Naive thymus-derived CD4-positive, alpha-beta T cell (primary cell): ENCODE measurements around the gene ABT1. TPM values are rescaled to one million over a fixed set of nuclear protein-coding genes. Genes with fewer than 3 reads are reported as not detected.

ENCODE experiments used
- ATAC-seq: fragments of 150-1000 bp; cut with Tn5 transposase; 2 replicates; pipeline ENCODE4 v1.10.0; 2021; ENCODE audit warnings: mild to moderate bottlenecking, moderate library complexity
- CTCF ChIA-PET: fragments of 350-600 bp; sonication (Branson Sonifier 250); formaldehyde crosslinking; loops from one replicate; lab custom pipeline; 2021; ENCODE audit warnings: antibody characterized with exemption; lab: Charles Lee
- POLR2A ChIA-PET: fragments of 350-600 bp; sonication (Branson Sonifier 250); formaldehyde crosslinking; loops from one replicate; lab custom pipeline; 2021; ENCODE audit warnings: antibody characterized with exemption, inconsistent platforms; lab: Charles Lee
- DNase-seq, 9 donors: peaks; one replicate each; pipeline versions ENCODE4 v3.0.0 to v3.0.0-alpha.2; 2020 to 2022; ENCODE audit warnings: mixed read lengths in 1 of 9
- H3K27ac ChIP-seq: one replicate; pipeline ENCODE4 v1.7.0; 2013; ENCODE audit warnings: mild to moderate bottlenecking, low read depth, low read length, moderate library complexity
- H3K27me3 ChIP-seq, 2 donors: one replicate each; pipeline ENCODE4 v1.7.0; 2013; ENCODE audit warnings: low read length in 2 of 2, mild to moderate bottlenecking in 2 of 2, moderate library complexity in 2 of 2; ENCODE audit not compliant: control insufficient read depth in 2 of 2, insufficient read depth in 2 of 2
- H3K36me3 ChIP-seq, 3 experiments: 1 replicate in 2 of 3; 2 replicates in 1 of 3; pipeline ENCODE4 v1.7.0; 2013; ENCODE audit warnings: low read length in 3 of 3, mild to moderate bottlenecking in 3 of 3, moderate library complexity in 1 of 3; ENCODE audit not compliant: insufficient read depth in 3 of 3, control insufficient read depth in 2 of 3
- H3K4me1 ChIP-seq, 2 donors: one replicate each; pipeline ENCODE4 v1.7.0; 2013; ENCODE audit warnings: low read length in 2 of 2, mild to moderate bottlenecking in 2 of 2, moderate library complexity in 1 of 2; ENCODE audit not compliant: control insufficient read depth in 2 of 2, insufficient read depth in 2 of 2
- H3K4me3 ChIP-seq: 2 replicates; pipeline ENCODE4 v1.7.0; 2013; ENCODE audit warnings: mild to moderate bottlenecking, low read length
- H3K9me3 ChIP-seq, 3 experiments: 1 replicate in 2 of 3; 2 replicates in 1 of 3; pipeline ENCODE4 v1.7.0; 2013; ENCODE audit warnings: low read length in 3 of 3; ENCODE audit not compliant: control insufficient read depth in 2 of 3
- H3K27ac Mint-ChIP-seq, 9 donors: one replicate each; pipeline ENCODE4 v1.8.0; 2020 to 2022; ENCODE audit warnings: mixed read lengths in 9 of 9, mild to moderate bottlenecking in 8 of 9, moderate library complexity in 5 of 9, inconsistent platforms in 2 of 9
- H3K27me3 Mint-ChIP-seq, 5 donors: one replicate each; pipeline ENCODE4 v1.8.0; 2021 to 2022; ENCODE audit warnings: mixed read lengths in 5 of 5, mild to moderate bottlenecking in 1 of 5
- H3K36me3 Mint-ChIP-seq, 5 donors: one replicate each; pipeline ENCODE4 v1.8.0; 2020 to 2022; ENCODE audit warnings: mixed read lengths in 5 of 5, mild to moderate bottlenecking in 3 of 5, inconsistent platforms in 1 of 5
- H3K4me1 Mint-ChIP-seq, 7 donors: one replicate each; pipeline ENCODE4 v1.8.0; 2020 to 2022; ENCODE audit warnings: mixed read lengths in 7 of 7, mild to moderate bottlenecking in 3 of 7, inconsistent platforms in 1 of 7
- H3K4me3 Mint-ChIP-seq, 10 donors: one replicate each; pipeline ENCODE4 v1.8.0; 2020 to 2022; ENCODE audit warnings: mild to moderate bottlenecking in 10 of 10, mixed read lengths in 10 of 10, moderate library complexity in 6 of 10, inconsistent platforms in 2 of 10
- H3K9me3 Mint-ChIP-seq, 11 donors: one replicate each; pipeline ENCODE4 v1.8.0; 2020 to 2022; ENCODE audit warnings: mixed read lengths in 11 of 11, mild to moderate bottlenecking in 4 of 11, inconsistent platforms in 1 of 11, moderate library complexity in 1 of 11
- intact Hi-C, 2 donors: fragments of 100-400 bp; cut with micrococcal nuclease; formaldehyde crosslinking; loops; one replicate each; pipeline ENCODE4 v1.15.1; 2023
- polyA plus RNA-seq, 2 donors: library from polyadenylated mRNA; unstranded; fragments of 300-500 nt; fragmentation: Illumina TruSeq; gene quantifications; one replicate each; pipeline ENCODE4 v1.2.3, GENCODE V29; 2021
- total RNA-seq, 6 experiments: library from RNA in 5 of 6; stranded (reverse) in 5 of 6; gene quantifications; 1 replicate in 5 of 6; 2 replicates in 1 of 6; pipeline ENCODE4 v1.2.3 and lab custom pipeline; 2021 to 2026

The ABT1 gene
- total and polyA plus RNA-seq, 7 experiments from 2014 or later = 23.3 to 44.8 (median 36.1) TPM

GRCh38 chr6:26646074-26646473, 49.3 kb downstream of the ABT1 start:
- H3K36me3 Mint-ChIP-seq = peaks cover 35 to 82% (median 78%) of the 10 kb centered on the region in 5 donors
- intact Hi-C loops = no loop called here
- H3K4me1 ChIP-seq = no peaks in the 10 kb centered on the region
- peaks cover 0 to 12% (median 3%) of the 10 kb centered on the region in 3 experiments for H3K9me3 ChIP-seq
- H3K27ac Mint-ChIP-seq = no peak overlapping the region
- H3K27me3 ChIP-seq = no peaks in the 10 kb centered on the region
- ATAC-seq (no peak), DNase-seq (no peak)
- H3K9me3 Mint-ChIP-seq = peaks cover 6 to 72% (median 38%) of the 10 kb centered on the region in 11 donors
- POLR2A ChIA-PET = no interaction called here
- CTCF ChIA-PET = no interaction called here
- H3K4me3 Mint-ChIP-seq = no peak overlapping the region
- H3K36me3 ChIP-seq = peaks cover 0 to 32% (median 2%) of the 10 kb centered on the region in 3 experiments
- H3K4me3 ChIP-seq = no peak overlapping the region
- no peak overlapping the region for H3K27ac ChIP-seq
- no peaks in the 10 kb centered on the region for H3K27me3 Mint-ChIP-seq
- H3K4me1 Mint-ChIP-seq = peaks cover 0 to 18% (median 8%) of the 10 kb centered on the region in 7 donors

Other genes with a start within 250 kb of the ABT1 start
- 100 to 1,000 TPM; 131 to 274 (median 180) TPM for gene BTN3A2, start 231.8 kb upstream of the ABT1 start, total RNA-seq
- 100 to 1,000 TPM; 113 to 142 TPM for gene BTN3A2, start 231.8 kb upstream of the ABT1 start, polyA plus RNA-seq
- gene BTN2A2, start 213.8 kb upstream of the ABT1 start, total RNA-seq = 10 to 100 TPM; 19.8 to 22.3 (median 20.2) TPM
- 1 to 10 TPM; 3.4 to 4.4 TPM for gene BTN2A2, start 213.8 kb upstream of the ABT1 start, polyA plus RNA-seq
- gene BTN3A1, start 194.7 kb upstream of the ABT1 start, total RNA-seq = 100 to 1,000 TPM; 122 to 242 (median 235) TPM
- gene BTN3A1, start 194.7 kb upstream of the ABT1 start, polyA plus RNA-seq = 10 to 100 TPM; 41.5 to 64.6 TPM
- 100 to 1,000 TPM in 3 of 5 experiments, 10 to 100 TPM in 2; 79.1 to 183 (median 119) TPM for gene BTN3A3, start 156.4 kb upstream of the ABT1 start, total RNA-seq
- gene BTN3A3, start 156.4 kb upstream of the ABT1 start, polyA plus RNA-seq = 10 to 100 TPM; 71.4 to 96.2 TPM
- gene BTN2A1, start 139.0 kb upstream of the ABT1 start, total RNA-seq = 10 to 100 TPM; 29.0 to 54.6 (median 37.2) TPM
- 10 to 100 TPM in 1 of 2 donors, 1 to 10 TPM in 1; 9.7 to 13.1 TPM for gene BTN2A1, start 139.0 kb upstream of the ABT1 start, polyA plus RNA-seq
- gene BTN1A1, start 96.7 kb upstream of the ABT1 start, total RNA-seq = not detected
- gene BTN1A1, start 96.7 kb upstream of the ABT1 start, polyA plus RNA-seq = not detected
- 10 to 100 TPM; 37.6 to 96.0 (median 81.7) TPM for gene HMGN4, start 58.6 kb upstream of the ABT1 start, total RNA-seq
- 100 to 1,000 TPM; 122 to 154 TPM for gene HMGN4, start 58.6 kb upstream of the ABT1 start, polyA plus RNA-seq
- 10 to 100 TPM in 3 of 5 experiments, 1 to 10 TPM in 2; 5.3 to 23.1 (median 15.4) TPM for gene ZNF322, start 62.8 kb downstream of the ABT1 start, total RNA-seq
- 1 to 10 TPM; 5.1 to 7.1 TPM for gene ZNF322, start 62.8 kb downstream of the ABT1 start, polyA plus RNA-seq